ENCODE results near the gene GNB1L.

DNA sequence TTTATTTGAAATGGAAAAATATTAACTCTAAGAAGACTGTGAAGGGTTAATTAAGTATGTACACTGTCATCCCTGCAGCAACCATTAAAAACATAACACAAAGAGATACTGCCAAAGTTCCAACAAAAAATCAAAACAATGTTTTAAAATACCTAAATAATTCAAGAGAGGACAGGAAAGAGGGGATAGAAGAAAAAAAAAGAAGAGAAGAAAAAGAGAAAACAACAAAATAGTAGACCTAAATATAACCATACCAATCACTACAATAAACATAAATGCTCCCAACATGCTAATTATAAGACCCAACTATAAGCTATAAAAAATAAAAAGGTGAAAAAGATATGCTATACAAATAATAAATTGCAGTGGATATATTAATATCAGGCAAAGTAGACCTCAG lies 20.1 kb downstream of the GNB1L start:
- TF ChIP-seq EZH2 (IDR thresholded peaks at IDR 0.05; ENCODE audit: insufficient read depth, poor library complexity, severe bottlenecking) = no peak
- TF ChIP-seq EZH2phosphoT487 (IDR thresholded peaks at IDR 0.05; ENCODE audit: insufficient read depth, low read depth) = no peak

Measured in GM23248 (cell line).